ENCODE results near the gene FUCA1.

Gene FUCA1

GRCh38 chr1:23867895-23868556, at the start of gene FUCA1:
Gene FUCA1 (minus strand): TSS chr1:23868290. CDS start chr1:23868286, 4 bp downstream.
- DNase-seq, result peak; percentile 82 to 93

GRCh38 chr1:23916209-23917131, 48.4 kb upstream of the FUCA1 start:
- peak; percentile 62 to 84 for DNase-seq

- DNase-seq, result no peak
These were observed 47.4 kb upstream of the FUCA1 start for GRCh38 chr1:23915466-23915865.

GRCh38 chr1:23914921-23915320, 46.8 kb upstream of the FUCA1 start:
- DNase-seq, result no peak

- no peak for DNase-seq
These were observed 45.3 kb upstream of the FUCA1 start, which contains the start of gene CNR2 for GRCh38 chr1:23913212-23913880. Gene CNR2 (minus strand): TSS chr1:23913362. CDS start chr1:23875617, 37,745 bp downstream.

GRCh38 chr1:23911921-23912320, 43.8 kb upstream of the FUCA1 start:
- DNase-seq, result no peak

- DNase-seq, result peak in 1 of 2 experiments; percentile 46
These were observed 42.6 kb upstream of the FUCA1 start for GRCh38 chr1:23910553-23911246.

- no peak for DNase-seq
These were observed 42.1 kb upstream of the FUCA1 start for GRCh38 chr1:23910144-23910543.

GRCh38 chr1:23909412-23909811, 41.3 kb upstream of the FUCA1 start:
- DNase-seq, result no peak

- no peak for DNase-seq
These were observed 40.6 kb upstream of the FUCA1 start for GRCh38 chr1:23908453-23909341.

- DNase-seq, result no peak
These were observed 38.6 kb upstream of the FUCA1 start for GRCh38 chr1:23906731-23907130.

GRCh38 chr1:23905461-23906025, 37.5 kb upstream of the FUCA1 start:
- peak; percentile 15 to 48 for DNase-seq

GRCh38 chr1:23904748-23905357, 36.8 kb upstream of the FUCA1 start:
- no peak for DNase-seq

- DNase-seq, result no peak
These were observed 35.7 kb upstream of the FUCA1 start for GRCh38 chr1:23903754-23904153.

- DNase-seq, result peak in 1 of 2 experiments; percentile 16
These were observed 34.5 kb upstream of the FUCA1 start for GRCh38 chr1:23902321-23903278.

- peak in 1 of 2 experiments; percentile 17 for DNase-seq
These were observed 31.9 kb upstream of the FUCA1 start for GRCh38 chr1:23900017-23900416.

- no peak for DNase-seq
These were observed 31.0 kb upstream of the FUCA1 start for GRCh38 chr1:23899070-23899469.

- DNase-seq, result no peak
These were observed 29.0 kb upstream of the FUCA1 start for GRCh38 chr1:23897083-23897482.

GRCh38 chr1:23896491-23896890, 28.4 kb upstream of the FUCA1 start:
- no peak for DNase-seq

- no peak for DNase-seq
These were observed 27.9 kb upstream of the FUCA1 start for GRCh38 chr1:23895993-23896392.
